PFSK-1 (cell line): ENCODE results near the gene ALS2.

Experiments
- POLR2AphosphoS5 ChIP-seq: IDR thresholded peaks from 2 replicates; pipeline ENCODE4 v1.6.1; 2012; ENCODE audit warnings: low read depth, mild to moderate bottlenecking, control low read depth, low read length, moderate library complexity
- REST ChIP-seq, 2 experiments: IDR thresholded peaks; 2 replicates each; pipeline versions ENCODE4 v1.6.1 to v1.8.0; 2011 to 2012; ENCODE audit warnings: low read depth in 2 of 2, low read length in 2 of 2, control low read depth in 1 of 2, inconsistent platforms in 1 of 2, mild to moderate bottlenecking in 1 of 2, moderate library complexity in 1 of 2; ENCODE audit not compliant: insufficient read depth in 1 of 2
- SIN3A ChIP-seq: IDR thresholded peaks from 2 replicates; pipeline ENCODE4 v1.6.1; 2012; ENCODE audit warnings: mild to moderate bottlenecking, low read length, moderate library complexity, borderline replicate concordance; ENCODE audit not compliant: insufficient read depth
- TAF1 ChIP-seq: IDR thresholded peaks from 2 replicates; pipeline ENCODE4 v1.6.1; 2012; ENCODE audit warnings: low read length, control low read depth, borderline replicate concordance; ENCODE audit not compliant: insufficient read depth

GRCh38 chr2:201758234-201758633 lies 22.5 kb downstream of the ALS2 start:
- TF ChIP-seq SIN3A (no peak), REST (IDR thresholded peaks at IDR 0.05; ENCODE audit: insufficient read depth in 1 of 2, low read depth in 2 of 2, low read length in 2 of 2) (no peak), TAF1 (no peak), POLR2AphosphoS5 (no peak)
